ENCODE data around the gene NOL7.

- TF ChIP-seq CTCF (IDR thresholded peaks at IDR 0.05; ENCODE audit: poor library complexity) (no peak), EZH2 (IDR thresholded peaks at IDR 0.05; ENCODE audit: borderline replicate concordance) (no peak), EZH2phosphoT487 (IDR thresholded peaks at IDR 0.05; ENCODE audit: low read depth, severe bottlenecking, unreplicated experiment) (no peak)
These were observed 2.0 kb upstream of the NOL7 start for GRCh38 chr6:13613029-13613594.

Measured in hepatocyte (in vitro differentiated cells).